GM19467 (cell line): Measurements from ENCODE around the gene NGLY1.

ENCODE experiments used
- ATAC-seq: cut with Tn5 transposase; IDR thresholded peaks from one replicate; pipeline ENCODE4 v1.9.1; 2021; ENCODE audit warnings: mild to moderate bottlenecking, moderate library complexity; ENCODE audit not compliant: unreplicated experiment

The NGLY1 gene, protein sequence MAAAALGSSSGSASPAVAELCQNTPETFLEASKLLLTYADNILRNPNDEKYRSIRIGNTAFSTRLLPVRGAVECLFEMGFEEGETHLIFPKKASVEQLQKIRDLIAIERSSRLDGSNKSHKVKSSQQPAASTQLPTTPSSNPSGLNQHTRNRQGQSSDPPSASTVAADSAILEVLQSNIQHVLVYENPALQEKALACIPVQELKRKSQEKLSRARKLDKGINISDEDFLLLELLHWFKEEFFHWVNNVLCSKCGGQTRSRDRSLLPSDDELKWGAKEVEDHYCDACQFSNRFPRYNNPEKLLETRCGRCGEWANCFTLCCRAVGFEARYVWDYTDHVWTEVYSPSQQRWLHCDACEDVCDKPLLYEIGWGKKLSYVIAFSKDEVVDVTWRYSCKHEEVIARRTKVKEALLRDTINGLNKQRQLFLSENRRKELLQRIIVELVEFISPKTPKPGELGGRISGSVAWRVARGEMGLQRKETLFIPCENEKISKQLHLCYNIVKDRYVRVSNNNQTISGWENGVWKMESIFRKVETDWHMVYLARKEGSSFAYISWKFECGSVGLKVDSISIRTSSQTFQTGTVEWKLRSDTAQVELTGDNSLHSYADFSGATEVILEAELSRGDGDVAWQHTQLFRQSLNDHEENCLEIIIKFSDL

GRCh38 chr3:25782938-25783660, at the start of gene NGLY1:
TSS of gene NGLY1 (minus strand) at chr3:25783443. CDS start at chr3:25783390, 53 bp downstream.
- ATAC-seq = peak; percentile 74

GRCh38 chr3:25831578-25831977, 48.3 kb upstream of the NGLY1 start:
- no peak for ATAC-seq

DNA sequence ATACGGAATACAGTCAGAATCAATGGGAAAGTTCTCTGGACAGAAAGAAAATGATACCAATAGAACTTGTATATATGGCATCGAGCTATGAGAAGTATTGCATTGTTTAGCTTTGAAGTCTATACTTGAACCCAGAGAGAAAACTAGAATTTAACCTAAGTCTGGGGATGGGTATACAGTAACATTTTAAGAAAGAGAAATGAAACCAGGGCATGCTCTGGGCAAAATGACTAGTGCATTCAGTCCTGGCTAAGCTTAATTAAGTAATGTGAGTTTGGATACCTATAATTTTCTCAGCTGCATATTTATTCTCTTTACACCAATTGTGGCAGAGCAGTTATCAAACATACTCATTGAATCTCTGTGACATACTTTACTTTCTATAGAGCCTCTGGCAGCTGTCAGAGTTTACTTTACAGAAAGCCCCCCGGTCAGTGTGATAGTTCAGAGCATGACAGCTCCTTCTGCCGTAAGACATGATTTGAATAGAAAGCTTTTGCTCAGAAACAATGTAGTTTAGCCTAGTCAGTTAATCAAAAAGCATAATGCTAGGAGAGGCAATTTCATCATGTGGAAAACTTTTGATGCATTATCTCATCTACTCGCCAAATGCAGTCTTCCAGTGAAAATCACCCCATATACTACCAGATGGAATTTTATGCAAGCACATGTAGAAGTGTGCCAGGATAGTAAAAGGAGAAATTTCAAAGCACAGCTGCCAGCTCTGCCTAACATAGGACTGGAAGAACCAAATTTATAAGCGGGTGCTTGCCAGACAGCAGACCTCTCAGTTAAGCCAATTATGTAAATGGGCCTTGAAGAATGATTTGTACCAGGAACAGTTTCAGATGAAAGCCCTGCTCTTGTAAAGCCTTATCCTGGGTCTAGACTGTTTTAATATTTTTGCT, 47.4 kb upstream of the NGLY1 start:
- no peak for ATAC-seq

DNA sequence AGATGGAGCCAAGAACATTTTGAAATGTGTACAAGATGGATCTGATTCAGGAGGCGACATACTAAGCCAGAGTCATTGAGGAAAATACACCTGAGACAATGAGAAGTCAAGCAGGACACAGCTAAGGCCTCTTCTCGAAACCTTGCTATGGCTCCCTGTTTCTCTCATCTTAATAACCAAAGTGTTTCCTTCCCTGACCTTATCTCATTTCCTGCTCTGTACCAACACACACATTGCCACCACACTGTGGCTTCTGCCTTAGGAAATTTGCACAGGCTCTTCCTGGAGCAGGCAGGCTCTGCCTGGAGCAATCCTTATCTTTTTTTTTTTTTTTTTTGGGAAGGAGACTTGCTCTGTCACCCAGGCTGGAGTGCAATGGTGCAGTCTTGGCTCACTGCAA, 43.3 kb upstream of the NGLY1 start:
- ATAC-seq = no peak

DNA sequence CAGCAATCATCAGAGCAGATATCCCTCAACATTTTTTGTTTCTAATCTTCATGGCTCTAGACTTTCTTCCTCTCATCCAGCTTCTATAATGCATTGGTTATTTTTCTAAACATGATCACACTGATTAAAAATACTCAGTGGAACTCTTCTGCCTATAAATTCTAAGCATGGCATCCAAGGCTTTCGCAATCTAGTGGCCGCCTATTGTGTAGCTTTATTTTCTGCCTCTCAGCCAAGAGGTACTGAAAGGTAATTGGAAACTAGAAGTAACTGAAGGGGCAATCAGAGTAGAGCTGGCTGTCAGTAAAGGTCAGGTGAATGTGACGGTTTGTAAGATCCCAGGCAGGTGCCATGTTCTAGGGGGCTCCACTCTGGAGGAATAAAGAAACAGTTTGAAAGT, 40.1 kb upstream of the NGLY1 start:
- no peak for ATAC-seq

DNA sequence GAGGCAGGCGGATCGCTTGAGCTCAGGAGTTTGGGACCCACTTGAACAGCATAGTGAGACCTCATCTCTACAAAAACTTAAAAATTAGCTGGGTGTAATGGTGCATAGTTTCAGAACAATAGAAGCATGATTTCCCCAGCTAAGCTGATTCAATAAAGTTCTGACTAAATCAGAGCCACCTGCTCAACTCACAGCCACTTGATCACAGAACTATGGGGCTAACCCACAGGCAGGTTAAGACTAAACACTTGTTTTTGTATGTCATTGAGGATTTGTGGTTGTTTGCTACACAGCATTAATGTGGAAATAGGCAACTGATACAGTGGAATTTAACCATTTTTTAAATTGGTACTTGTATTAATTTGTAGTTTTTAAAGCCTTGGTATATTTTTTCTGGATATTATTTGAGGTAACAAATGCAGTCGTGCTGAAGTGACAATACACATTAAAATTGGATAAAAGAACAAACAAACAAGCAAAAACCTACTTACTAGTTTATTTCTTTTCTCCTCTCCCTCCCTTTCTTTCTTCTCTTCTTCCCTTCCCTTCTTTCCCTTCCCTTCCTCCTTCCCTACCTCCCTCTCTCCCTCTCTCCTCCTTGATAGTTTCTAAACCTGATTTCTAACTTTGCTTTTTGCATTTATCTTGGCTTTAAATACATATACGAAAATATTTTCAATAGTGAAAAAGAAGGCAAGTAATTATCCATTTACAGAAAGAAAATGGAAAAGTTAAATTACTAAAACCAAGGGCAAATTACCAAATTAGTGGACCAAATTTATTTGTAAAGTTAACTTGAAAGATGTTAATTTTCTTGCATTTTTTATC, 38.7 kb upstream of the NGLY1 start:
- no peak for ATAC-seq

- no peak for ATAC-seq
Measured at GRCh38 chr3:25820816-25821486, 37.7 kb upstream of the NGLY1 start.

DNA sequence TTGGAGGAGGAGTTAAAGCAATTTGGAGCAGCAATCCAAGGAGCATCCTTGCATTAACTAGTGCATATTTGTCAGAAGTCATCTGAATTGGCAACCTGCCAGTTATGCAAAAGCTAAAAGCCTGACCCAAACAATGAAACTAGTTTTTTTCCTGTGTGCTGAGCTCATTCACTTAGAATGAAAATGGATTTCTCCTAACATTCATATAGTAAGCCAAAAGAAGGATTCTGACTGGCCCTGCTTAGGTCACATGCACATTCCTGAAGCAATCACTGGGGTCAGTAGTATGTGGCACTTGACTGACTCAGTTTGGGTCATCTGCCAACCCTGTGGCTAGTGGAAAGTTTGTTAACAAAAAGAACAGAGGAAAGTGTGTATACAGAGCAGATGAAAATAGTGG, 37.1 kb upstream of the NGLY1 start:
- no peak for ATAC-seq

GRCh38 chr3:25818335-25818734, 35.1 kb upstream of the NGLY1 start:
- ATAC-seq = no peak

DNA sequence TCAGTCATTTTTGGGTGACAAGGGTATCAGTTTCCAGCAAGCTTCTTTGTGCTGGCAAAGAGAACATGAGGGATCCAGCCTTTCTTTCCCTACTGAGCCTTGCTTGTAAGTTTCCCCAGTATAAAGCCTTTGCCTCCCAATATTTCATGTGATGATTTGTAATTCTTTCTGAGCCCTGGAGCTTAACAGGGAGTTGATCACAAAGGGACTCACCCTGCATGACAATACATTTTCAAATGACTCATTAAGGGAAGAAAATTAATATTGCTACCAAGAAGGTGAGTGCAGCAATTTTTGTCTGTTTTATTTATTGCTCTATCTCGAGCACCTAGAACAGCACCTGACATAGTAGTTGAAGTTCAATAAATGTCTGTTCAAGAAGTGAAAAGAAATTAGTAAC, 34.4 kb upstream of the NGLY1 start:
- ATAC-seq = no peak

DNA sequence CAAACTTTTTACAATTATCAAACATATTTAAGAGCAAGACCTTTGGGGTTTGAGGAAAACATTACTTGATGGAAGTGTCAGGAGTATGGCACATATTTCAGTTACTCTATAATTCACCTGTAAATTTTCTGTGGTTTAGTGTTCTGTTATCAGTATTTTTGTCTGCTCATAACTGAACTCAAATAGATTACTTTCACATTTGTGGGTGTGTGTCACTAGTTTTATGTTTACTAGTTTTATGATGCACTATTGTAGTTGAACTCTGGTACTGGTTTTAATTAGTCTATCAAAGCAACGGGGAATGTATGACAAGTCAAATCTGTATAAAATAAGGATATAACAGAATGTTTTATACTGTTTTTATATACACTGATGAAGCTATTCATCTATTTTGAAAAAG, 33.9 kb upstream of the NGLY1 start:
- ATAC-seq = no peak

DNA sequence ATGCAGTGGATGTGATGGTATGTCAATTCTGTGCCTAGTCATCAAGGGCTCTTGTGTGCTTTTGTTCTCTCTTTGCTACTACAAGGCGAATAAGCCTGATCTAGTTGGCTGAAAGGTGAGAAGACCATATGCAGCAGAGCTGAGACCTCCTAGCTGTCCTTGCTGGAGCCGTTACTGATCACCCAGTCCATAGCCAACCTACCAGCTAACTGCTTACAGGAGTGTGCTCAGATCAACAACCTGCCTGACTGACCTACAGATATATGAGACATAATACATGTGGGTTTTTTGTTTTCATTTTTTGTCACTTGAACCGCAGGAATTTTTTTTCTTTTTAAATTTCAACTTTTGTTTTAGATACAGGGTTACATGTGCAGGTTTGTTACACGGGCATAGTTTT, 29.4 kb upstream of the NGLY1 start:
- no peak for ATAC-seq

- no peak for ATAC-seq
Measured at GRCh38 chr3:25804676-25805075, 21.4 kb upstream of the NGLY1 start.

DNA sequence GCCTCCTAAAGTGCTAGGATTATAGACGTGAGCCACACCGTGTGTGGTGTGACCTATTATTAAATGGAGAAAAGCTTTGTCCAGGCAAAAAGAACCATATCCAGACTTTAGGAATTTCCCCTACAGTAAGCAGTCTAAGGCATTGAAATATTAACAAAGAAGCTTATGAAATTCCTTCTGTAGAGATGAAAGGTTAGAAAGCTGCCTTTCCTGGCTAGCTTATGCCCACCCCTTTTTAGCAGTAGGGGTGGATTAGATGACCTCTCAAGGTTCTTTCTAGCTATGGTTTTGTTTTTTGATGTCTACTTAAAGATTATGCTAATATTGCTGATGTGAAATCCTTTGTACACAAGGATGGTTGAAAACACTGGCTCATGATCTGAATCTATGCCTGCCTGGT, 20.6 kb upstream of the NGLY1 start:
- ATAC-seq = no peak

DNA sequence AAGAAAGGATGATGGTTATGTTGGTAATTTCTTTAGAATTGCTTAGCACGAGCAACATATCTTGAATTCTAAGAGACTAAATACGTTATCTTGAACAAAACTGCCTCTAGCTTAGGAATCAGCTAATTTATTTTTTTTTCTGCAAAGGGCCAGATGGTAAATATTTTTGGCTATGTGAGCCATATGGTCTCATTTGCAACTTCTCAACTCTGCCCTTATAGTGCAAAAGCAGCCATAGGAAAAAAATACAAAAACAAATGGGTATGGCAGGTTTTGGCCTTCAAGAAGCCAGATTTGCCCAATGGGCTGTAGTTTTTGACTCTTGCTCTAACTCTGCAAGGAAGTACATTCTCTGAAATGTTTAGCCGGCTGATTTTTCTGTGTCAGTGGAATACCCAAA, 18.5 kb upstream of the NGLY1 start:
- no peak for ATAC-seq

- ATAC-seq = peak; percentile 92
Measured at GRCh38 chr3:25789596-25790556, 6.6 kb upstream of the NGLY1 start, which contains the start of gene OXSM. TSS of gene OXSM (plus strand) at chr3:25790090. CDS start at chr3:25791021, 931 bp downstream.

DNA sequence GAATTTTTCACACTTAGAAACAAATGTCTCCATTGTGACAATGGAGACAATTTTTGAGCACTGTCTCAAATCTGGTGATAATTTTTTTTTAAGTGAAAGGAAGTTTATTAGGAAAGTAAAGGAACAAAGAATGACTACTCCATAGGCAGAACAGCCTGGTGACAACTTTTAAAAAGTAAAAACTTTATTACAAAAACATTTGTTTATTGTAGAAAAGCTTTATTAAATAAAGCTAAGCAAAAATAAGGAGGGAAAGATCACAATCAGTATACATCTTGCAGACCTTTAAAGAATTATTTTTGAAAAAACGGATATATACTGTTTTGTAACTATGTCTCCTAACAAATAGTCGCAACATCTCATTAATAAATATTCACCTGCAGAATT, 6.0 kb upstream of the NGLY1 start:
- ATAC-seq = no peak

DNA sequence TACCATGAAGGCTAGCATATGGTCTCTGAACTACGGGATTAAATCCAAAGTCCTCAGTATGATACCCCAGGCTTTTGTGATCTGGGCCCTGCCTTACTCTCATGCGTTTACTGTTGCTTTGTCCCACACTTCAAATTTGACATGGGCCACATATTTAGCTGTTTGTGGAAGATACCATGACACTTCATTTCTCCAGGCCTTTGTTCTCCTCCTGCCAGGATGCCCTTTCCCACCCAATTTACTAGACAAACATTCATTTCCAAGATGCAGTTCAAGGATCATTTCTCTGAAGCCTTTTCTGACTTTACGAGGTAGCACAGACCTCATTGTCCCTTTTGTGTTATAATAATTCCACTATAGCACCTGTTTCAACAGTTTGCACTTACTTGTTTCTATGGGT, 4.4 kb upstream of the NGLY1 start:
- no peak for ATAC-seq
